B cell (primary cell): Measurements from ENCODE around the gene SRPX2.

Experiments used
- EZH2 ChIP-seq: IDR thresholded peaks from 2 replicates; pipeline ENCODE4 v1.6.1; 2012; ENCODE audit warnings: borderline replicate concordance, low read depth, mild to moderate bottlenecking, moderate library complexity, low read length; ENCODE audit not compliant: insufficient read depth, poor library complexity, severe bottlenecking
- TF ChIP-seq, protein P1 (sequence below): fragments of 200-600 bp; IDR thresholded peaks from one replicate; pipeline ENCODE4 v1.8.0; 2022; ENCODE audit warnings: antibody characterized with exemption, mild to moderate bottlenecking

- TF ChIP-seq, protein P1, sequence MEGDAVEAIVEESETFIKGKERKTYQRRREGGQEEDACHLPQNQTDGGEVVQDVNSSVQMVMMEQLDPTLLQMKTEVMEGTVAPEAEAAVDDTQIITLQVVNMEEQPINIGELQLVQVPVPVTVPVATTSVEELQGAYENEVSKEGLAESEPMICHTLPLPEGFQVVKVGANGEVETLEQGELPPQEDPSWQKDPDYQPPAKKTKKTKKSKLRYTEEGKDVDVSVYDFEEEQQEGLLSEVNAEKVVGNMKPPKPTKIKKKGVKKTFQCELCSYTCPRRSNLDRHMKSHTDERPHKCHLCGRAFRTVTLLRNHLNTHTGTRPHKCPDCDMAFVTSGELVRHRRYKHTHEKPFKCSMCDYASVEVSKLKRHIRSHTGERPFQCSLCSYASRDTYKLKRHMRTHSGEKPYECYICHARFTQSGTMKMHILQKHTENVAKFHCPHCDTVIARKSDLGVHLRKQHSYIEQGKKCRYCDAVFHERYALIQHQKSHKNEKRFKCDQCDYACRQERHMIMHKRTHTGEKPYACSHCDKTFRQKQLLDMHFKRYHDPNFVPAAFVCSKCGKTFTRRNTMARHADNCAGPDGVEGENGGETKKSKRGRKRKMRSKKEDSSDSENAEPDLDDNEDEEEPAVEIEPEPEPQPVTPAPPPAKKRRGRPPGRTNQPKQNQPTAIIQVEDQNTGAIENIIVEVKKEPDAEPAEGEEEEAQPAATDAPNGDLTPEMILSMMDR = no peak
- TF ChIP-seq EZH2 = no peak
Observed at GRCh38 chrX:100695302-100695701, 51.3 kb downstream of the SRPX2 start.
